Amniotic epithelial cell (primary cell): ENCODE measurements around the gene BLOC1S5.
A peak's percentile ranks its signal among the peaks of the same experiment; 100 is the strongest.
"Not testable (repeated sequence)": the region's sequence is repeated elsewhere in the genome, so short reads cannot be mapped to it uniquely, and the experiment has no call there.

ENCODE experiments used
- DNase-seq: peaks from one replicate; pipeline ENCODE4 v3.0.0-alpha.2; 2010; ENCODE audit warnings: low read depth

Gene BLOC1S5

DNA sequence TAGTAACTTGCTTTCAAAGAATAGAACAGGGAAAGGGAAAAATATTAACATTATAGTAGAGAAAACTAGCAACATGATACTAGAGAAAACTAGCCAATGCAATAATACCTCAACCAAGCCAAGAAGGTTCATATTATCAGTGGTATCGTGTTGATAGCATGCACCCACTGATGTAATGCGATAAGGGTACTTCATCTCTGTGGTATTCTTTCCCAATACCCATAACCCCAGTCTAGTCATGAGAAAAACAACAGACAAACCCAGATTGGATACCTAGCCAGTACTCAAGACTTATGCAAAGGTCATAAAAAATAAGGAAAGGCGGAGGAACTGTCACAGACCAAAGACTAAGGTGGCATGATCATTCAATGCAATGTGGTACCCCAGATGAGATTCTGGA is 21.0 kb downstream of the BLOC1S5 start:
- DNase-seq, result peak; percentile 74

DNA sequence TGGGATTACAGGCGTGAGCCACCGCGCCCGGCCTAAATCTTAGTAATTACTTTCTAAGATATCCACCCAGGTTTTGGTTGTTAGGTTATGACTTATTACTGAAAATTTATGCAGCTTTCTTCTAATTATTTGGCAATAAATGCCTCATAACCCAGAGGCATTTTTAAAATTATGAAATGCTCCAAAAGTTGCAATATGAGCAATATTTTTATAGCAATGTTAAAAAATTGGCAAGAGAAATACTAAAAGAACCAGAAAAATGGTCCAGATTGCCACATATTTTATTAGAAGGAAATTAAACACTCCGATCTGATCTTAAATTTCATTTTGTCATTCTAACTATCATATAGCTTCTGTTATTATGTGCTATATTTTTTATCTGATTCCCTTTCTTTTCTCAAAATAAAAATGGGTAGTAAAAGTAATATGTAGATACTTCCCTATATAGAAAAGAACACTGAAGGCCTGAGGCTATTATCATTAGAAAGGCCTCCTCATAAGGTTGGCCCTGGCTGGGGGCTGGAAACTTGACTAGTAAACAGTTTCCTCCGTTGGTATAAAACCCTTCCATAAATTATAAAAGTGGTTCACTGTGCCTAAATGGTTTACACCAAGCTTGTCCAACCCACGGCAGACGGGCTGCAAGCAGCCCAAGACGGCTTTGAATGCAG is 22.1 kb downstream of the BLOC1S5 start:
- no peak for DNase-seq

GRCh38 chr6:8034107-8034506 is 30.1 kb downstream of the BLOC1S5 start:
- not testable (repeated sequence) for DNase-seq

- no peak for DNase-seq
Measured at GRCh38 chr6:8030920-8031319, 33.3 kb downstream of the BLOC1S5 start.

GRCh38 chr6:8029243-8029870 is 34.8 kb downstream of the BLOC1S5 start:
- DNase-seq, result no peak

DNA sequence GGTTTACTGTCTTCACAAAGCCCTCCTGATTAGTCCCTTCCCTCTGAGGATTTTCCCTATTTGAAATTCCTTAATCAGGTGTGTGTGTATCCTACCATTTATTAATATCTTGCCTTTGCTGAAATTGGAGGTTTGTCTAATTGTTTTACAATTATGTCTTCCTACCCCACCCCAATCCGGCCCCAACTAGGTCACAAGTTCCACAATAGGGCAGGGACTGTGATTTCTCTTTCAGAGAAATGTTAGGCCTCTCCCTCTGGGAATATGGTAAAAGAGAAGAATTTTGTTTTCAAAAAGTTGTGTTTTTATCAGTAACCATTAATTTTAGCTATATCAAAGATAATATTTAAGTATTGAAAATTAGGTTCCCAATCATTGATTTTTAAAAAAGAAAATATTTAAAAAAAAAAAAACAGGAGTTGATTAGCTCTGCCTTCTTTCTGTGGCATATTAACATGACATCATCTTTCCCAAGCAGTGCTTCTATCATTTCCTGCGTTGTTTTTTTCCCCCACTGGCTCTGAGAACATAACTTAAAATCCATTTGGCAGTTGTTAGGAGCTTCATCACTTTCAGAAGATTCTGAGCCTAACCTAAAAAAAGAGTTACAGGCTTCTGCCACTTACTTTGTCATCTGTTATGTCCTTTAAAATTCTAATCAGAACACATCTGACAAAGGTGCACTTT is 36.1 kb downstream of the BLOC1S5 start:
- DNase-seq, result peak; percentile 20

DNA sequence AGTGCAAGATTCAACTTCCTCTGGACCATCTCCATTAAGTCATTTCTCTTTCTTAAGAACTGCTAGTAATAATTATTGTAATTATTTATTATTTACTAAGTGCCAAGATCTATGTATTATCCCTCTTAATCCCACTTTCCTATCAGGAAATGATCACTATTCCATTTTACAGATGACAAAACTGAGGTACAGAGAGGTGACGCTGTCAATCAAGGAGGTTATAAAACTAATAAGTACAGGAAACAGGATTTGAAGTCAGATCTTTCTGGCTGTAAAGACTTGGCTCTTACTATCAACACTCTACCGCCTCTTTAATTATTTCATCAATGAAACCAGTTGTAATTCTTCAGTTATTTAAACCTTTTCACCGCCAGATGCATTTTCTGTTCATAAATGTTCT is 37.4 kb downstream of the BLOC1S5 start:
- DNase-seq, result no peak

DNA sequence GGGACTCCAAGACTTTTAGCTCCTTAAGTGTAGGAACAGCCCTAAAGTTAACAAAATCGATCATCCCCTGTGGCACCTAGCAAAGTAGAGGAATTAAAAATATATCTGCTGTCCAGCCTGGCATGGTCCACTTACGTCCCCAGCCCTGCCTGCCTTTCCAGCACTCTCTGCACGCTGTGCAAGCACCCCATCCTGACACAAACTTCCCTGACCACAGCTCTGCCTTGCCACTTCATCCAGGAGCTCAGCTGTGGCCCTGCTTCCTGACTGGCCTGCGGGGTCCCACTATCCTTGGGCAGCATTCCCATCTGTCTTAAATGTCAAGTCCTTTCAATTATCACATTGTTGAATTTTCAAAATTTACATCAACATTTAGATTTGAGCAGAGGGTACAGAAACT is 39.0 kb downstream of the BLOC1S5 start:
- DNase-seq, result no peak

DNA sequence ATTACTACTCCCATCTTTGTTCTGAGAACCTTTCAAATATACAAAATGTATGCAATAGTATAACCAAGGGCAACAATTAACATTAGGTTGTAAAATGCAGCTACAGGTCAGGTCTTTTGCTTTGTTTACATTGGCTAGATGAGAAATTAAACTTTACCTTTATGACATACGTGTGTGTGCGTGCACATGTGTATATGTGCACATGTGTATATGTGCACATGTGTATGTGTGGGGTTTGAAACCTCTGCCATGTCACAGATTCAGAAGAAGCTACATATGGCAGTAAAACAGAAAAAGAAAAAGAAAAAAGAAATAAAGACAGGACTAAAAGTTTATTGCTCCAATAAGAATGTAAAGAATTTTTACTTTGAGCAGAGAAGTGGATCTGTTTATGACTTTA is 40.6 kb downstream of the BLOC1S5 start:
- DNase-seq, result no peak

DNA sequence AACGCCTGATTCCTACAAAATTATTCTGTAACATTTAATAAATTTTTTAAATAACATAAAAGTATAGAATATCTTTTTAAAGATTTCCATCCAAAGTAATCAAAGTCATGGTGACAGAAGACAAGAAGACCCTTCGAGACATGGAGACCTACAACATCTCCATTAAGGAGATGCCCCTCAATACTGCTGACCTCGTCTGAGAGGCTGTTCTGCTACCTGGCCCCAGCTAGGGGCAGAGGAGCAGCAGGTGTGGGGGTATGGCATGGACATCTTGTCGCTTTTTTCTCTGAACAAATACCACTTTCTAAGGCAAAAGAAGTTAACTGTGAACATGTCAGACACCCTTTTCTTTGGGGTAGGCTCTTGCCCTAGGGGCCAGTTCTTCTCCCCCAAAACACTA is 44.1 kb downstream of the BLOC1S5 start:
- no peak for DNase-seq

GRCh38 chr6:8017705-8018104 is 46.5 kb downstream of the BLOC1S5 start:
- DNase-seq, result no peak

DNA sequence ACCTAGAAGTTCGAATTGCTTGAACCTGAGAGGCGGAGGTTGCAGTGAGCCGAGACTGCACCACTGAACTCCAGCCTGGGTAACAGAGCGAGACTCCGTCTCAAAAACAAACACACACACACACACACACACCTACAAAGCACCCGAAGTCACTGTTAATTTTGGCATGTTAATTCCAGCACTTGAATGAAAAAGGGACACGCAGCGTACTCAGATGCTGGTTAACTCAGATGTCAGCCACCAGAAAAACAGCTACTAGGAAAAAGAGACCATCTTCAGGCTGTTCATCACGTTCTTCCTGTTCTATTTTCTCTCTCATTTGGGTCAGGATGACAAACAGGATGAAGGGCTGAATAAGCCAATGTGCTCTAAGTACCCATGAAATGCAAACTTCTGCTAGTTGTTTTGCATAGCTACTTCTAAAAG is 46.9 kb downstream of the BLOC1S5 start:
- DNase-seq, result no peak

- no peak for DNase-seq
Measured at GRCh38 chr6:8014947-8015346, 49.2 kb downstream of the BLOC1S5 start.

DNA sequence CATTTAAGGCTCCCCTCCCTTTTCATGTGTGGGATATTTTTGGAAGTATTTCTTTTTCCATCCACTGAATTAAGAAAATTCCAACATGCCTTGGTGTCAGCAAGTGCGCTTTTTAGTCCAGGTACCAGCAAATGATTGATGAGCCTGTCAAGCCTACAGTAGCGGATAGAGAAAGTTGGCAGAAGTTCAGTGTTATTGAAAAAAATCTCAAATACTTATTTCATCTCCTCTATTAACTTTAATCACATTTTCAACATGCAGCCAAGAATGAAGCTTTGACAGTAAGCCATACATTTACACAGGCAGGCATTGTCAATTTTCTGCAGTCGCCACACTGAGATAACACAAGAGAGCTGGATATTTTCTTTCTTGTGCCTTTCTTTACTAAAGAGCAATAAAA is 50.4 kb downstream of the BLOC1S5 start:
- no peak for DNase-seq

GRCh38 chr6:8006208-8006607 is 58.0 kb downstream of the BLOC1S5 start:
- peak; percentile 47 for DNase-seq

DNA sequence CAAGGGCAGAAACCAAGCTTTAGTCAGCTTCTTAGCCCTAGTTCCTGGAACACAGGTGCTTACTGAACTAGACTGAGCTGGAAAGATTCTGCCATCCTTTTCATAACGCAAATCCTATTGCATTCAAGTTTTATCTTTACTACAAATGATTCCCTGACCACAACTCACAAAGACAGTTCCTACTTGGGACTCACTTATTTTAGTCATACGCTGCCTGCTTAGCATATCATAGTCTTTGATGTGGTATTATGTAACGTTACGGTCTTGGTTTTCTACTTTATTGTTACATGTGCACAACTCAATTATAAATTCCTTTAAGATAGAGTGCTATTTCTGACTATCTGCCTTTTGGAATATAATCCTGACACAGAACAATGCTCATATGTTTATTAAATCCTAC is 59.1 kb downstream of the BLOC1S5 start:
- peak; percentile 69 for DNase-seq

DNA sequence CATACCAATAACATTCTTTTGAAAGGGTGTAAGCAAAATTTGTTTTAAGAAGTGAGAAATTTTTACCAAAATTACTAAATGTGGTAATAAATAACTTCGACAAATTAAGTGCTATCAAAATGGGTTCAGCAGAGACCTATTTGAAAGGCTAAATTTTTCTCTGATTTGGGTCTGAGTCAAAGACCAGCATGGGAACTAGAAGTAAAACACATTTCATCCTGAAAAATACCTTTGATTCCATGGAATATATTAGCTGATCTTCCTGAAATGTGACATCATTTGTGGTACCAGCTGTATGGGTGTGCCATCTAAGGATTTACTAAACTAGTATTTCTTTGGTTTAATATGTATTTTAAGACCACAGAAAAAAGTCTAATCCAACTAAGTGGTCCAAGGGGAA is 63.6 kb downstream of the BLOC1S5 start:
- DNase-seq, result no peak

- peak; percentile 20 for DNase-seq
Measured at GRCh38 chr6:8000188-8000596, 64.0 kb downstream of the BLOC1S5 start.

GRCh38 chr6:7999201-7999600 is 65.0 kb downstream of the BLOC1S5 start:
- no peak for DNase-seq

DNA sequence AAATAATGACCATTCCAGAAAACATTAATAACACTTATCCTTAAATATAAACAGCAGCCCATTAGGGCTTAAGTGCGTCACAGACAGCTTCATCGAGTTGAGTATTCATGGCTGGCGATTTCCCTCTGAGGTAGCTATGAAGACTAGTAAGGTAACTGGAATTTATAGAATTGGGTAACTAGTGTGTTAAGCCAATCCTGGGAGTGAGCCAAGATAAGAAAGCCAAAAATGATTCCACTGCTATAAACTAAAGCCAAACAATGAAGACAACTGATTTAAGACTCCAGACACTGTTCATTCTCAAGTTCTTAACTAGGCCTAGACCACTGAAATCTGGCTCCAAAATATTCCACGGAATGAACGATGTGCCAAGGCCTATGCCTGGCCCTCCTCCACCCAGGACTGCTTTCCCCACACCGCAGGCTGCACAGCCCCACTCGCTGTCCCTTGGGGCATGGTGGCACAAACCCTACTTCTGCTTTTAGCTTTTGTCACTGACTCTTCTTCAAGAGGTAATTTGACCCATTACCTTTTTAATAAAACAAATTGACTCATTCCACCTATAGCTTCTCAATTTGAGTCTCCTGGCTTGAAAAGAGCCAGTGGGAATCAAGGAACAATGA is 66.0 kb downstream of the BLOC1S5 start:
- peak; percentile 96 for DNase-seq

GRCh38 chr6:7997286-7997685 is 66.9 kb downstream of the BLOC1S5 start:
- peak; percentile 52 for DNase-seq

- peak; percentile 90 for DNase-seq
Measured at GRCh38 chr6:7996538-7997111, 67.6 kb downstream of the BLOC1S5 start.

GRCh38 chr6:7993952-7994351 is 70.2 kb downstream of the BLOC1S5 start:
- DNase-seq, result no peak
